NCI-H2081 (cell line): ENCODE results near the gene FGF21.
"Not testable (repeated sequence)": the region's sequence is repeated elsewhere in the genome, so short reads cannot be mapped to it uniquely, and the experiment has no call there.

ENCODE experiments used
- DNase-seq, 2 experiments: peaks; one replicate each; lab custom pipeline; 2025; lab: John Stamatoyannopoulos, UW

The FGF21 gene

GRCh38 chr19:48751845-48752495 lies 3.4 kb upstream of the FGF21 start:
- DNase-seq, result peak in 1 of 2 experiments; percentile 11

DNA sequence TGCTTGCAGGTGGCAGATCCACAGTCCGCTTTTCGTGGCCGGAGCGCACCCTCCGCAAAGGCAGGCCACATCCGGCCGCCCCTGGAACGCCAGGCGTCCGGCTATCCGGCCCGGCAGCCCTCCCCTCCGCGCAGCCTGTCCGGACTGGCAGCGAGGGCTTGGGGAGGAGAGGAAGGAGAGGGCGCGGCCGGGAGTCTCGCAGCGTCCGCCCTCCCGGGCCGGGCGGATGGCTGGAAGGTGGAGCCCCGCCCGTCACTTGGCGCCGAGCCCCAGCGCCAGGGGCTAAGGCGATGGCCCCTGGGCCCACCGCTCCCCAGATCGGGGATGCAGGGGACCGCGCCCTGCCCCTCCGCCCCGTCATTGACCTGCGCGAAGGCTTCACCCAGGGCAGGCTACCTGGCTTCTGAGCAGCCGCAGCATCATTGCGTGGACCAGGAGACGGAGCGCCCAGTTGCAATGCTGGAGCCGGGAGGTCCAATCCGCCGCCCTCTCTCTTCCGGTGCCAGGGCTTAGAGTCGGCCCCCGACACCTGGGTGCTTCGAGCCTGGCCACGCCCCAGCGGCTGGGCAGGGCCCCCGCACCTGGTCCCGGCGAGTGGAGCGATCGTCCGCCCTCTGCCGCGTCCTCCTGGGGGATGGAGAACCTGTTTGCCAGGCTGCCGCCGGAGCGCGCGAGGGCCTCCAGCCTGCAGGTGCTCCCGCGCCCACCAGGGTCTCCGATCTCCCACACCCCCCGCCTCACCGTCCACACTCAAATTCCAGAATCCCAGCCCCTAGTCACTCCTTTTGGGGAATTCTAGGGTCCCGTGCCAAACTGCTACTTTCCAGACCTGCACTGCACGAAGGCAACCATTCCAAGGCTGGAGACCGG lies 2.6 kb upstream of the FGF21 start, which contains the start of gene FUT1:
Gene FUT1, minus strand, starts transcription at position 146 of the 870 bp plus-strand sequence. CDS start 1,360 bp downstream, outside the sequence.
- DNase-seq, result peak; percentile 92 to 93

- DNase-seq, result no peak
Measured at GRCh38 chr19:48755787-48756186, 463 bp downstream of the FGF21 start.

GRCh38 chr19:48756212-48756611 lies 888 bp downstream of the FGF21 start:
- no peak for DNase-seq

DNA sequence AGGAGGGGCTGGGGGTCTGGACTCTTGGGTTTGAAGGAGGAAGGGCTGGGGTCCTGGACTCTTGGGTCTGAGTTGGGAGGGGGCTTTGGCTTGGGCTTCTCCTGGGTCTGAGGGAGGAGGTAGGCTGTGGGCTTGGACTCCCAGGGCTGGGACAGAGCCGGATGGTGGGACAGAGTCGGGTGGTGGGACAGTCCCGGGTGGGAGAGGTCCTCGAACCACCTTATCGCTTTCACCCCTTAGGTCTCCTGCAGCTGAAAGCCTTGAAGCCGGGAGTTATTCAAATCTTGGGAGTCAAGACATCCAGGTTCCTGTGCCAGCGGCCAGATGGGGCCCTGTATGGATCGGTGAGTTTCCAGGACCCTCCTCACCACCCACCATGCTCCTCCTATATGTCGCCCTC lies 1.4 kb downstream of the FGF21 start:
- DNase-seq, result no peak

DNA sequence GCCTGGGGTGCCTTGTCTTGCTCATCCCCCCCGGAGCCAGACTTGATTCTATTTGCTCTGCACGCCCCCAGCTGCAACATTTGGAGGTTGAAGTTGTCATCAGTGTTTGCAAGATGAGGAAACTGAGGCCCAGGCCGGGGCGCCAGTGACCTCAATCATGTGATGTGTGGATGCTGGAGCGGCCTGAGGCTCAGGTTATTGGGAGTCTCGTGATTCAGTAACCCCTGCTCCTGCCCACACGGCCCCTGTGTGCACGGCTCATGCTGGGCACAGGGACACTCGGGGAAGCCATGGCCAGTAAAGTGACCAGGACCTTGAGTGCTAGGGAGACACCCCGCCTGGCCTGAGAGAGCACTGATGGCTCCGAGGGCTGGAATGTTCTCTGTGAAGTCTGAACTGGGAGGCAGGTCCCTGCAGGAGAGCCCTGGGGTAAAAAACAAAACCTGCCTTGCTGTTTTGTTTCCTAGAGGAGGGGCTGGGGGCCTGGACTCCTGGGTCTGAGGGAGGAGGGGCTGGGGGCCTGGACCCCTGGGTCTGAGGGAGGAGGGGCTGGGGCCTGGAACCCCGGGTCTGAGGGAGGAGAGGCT lies 1.9 kb downstream of the FGF21 start:
- no peak for DNase-seq

GRCh38 chr19:48757741-48758144 lies 2.4 kb downstream of the FGF21 start:
- DNase-seq, result no peak

DNA sequence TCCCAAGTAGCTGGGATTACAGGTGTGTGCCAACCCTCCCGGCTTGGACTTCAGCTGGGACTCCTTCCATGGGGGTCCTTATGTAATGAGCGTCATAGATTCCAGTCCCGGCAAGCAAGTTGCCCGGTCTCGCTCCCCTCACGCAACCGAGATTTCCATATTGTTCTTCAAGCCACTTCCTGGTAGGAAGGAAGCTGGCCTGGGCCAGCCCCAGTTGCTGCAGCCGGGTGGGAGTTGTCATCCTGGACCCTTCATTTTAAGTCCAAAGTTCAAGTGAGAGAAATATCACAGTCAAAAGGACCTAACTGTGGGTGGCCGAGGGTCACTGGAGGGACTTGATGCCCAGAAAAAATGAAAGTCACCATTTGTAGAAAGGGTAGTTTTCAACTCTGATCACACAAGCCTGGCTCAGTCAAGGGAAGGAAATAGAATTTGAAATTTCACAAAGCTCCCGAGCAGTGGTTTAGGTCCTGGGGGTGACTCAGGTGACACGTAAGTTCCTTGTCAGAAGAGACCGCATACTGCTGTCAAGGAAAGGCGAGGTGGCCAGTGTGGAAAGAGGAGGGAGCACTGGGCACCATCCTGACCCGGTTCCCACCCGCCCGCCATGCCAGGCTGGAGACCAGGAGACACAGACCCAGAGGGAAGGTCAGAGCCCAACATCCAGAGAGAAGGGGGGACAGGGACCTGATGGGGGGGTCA lies 5.3 kb downstream of the FGF21 start:
- no peak for DNase-seq

DNA sequence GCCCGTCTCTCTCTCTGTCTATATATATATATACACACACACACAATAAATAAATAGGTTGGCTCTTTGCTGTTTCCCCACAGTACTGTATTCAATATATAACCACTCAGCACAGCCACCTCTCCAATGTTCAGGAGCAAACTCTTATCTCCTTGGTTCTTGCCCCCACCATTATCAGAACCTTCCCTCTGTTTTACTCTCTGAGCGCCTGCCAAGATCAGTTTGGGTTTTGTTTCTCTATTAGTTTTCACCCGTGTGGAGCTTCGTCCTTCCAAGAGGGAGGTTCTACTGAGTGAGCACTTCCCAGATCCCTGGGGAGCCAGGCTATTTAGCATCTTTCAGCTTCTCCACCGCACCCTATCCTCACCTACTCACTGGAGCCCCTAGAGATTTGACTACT lies 10.5 kb downstream of the FGF21 start:
- DNase-seq, result not testable (repeated sequence)

DNA sequence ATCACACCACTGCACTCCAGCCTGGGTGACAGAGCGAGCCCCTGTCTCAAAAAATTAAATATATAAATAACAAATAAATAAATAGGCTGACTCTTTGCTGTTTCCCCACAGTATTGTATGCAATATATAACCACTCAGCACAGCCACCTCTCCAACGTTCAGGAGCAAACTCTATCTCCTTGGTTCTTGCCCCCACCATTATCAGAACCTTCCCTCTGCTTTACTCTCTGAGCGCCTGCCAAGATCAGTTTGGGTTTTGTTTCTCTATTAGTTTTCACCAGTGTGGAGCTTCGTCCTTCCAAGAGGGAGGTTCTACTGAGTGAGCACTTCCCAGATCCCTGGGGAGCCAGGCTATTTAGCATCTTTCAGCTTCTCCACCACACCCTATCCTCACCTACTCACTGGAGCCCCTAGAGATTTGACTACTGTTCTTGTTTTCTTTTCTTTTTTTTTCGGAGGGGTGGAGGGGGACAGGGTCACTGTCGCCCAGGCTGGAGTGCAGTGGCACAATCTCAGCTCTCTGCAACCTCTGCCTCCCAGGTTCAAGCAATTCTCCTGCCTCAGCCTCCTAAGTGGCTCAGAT lies 12.9 kb downstream of the FGF21 start:
- not testable (repeated sequence) for DNase-seq

DNA sequence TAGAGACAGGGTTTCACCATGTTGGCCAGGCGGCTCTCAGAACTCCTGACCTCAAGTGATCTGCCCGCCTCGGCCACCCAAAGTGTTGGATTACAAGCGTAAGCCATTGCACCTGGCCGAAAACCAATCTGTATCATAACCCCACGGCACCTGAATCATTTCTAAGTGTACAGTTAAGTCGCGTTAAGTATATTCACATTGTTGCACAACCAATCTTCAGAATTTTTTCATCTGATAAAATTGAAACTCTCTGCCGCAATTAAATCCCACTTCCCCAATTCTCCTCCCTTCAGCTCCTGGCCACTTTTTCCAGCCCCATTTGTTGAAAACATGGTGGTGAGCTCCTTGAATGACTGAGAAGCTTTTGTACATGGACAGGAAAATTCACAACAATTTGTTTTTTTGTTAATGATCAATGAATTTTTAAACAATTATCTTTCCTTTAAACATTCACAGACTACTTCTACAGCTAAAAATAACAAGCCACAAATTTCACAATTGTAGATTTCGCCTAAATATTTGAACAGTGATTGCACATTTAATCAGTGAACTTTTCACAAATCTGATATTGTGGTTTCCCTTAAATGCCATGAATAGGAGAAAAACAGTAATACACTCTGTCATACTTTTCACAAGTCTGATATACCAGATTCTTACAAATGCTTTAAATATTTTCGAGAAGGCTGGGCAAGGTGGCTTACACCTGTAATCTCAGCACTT lies 13.8 kb downstream of the FGF21 start:
- DNase-seq, result no peak

DNA sequence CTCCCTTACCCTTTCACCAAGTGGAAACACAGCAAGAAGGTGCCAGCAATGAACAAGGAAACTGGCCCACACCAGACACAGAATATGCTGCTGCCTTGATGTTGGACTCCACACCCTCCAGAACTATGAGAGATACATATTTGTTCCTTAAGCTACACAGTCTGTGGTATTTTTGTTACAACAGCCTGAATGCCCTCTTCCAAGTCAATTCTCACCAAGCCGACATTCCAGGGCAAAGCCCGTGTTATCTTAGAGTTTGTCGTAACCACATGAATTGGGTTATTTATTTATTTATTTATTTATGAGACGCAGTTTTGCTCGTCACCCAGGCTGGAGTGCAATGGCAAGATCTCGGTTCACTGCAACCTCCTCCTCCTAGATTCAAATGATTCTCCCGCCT lies 14.9 kb downstream of the FGF21 start:
- DNase-seq, result no peak

GRCh38 chr19:48770734-48771472 lies 15.6 kb downstream of the FGF21 start:
- DNase-seq, result no peak

- DNase-seq, result no peak
Measured at GRCh38 chr19:48772503-48772953, 17.2 kb downstream of the FGF21 start.

DNA sequence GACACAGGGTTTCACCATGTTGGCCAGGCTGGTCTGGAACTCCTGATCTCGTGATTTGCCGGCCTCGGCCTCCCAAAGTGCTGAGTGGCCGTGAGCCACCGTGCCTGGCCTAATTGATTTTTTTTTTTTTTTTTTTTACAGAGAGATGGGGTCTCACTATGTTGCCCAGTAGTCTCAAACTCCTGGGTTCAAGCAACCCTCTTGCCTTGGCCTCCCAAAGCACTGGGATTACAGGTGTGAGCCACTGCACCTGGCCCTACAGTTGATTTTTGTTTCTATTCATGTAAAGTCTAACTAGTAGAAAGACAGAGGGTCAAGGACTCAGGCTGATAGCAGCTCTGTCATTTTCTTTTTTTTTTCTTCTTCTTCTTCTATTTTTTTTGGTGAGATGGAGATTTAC lies 21.8 kb downstream of the FGF21 start:
- DNase-seq, result no peak

DNA sequence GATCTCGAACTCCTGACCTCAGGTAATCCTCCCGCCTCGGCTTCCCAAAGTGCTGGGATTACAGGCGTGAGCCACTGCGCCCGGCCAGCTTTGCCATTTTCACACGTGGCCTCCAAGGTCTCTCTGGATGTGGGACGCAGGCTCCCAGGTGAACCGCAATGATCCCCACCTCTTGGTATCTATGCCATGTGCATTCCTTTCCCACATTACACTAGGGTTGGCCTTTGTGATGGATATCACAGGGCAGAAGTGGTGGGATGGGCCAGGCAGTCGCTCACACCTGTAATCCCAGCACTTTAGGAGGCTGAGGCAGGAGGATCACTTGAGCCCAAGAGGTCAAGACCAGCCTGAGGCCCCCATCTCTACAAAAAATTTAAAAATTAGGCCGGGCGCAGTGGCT lies 22.4 kb downstream of the FGF21 start:
- DNase-seq, result no peak

DNA sequence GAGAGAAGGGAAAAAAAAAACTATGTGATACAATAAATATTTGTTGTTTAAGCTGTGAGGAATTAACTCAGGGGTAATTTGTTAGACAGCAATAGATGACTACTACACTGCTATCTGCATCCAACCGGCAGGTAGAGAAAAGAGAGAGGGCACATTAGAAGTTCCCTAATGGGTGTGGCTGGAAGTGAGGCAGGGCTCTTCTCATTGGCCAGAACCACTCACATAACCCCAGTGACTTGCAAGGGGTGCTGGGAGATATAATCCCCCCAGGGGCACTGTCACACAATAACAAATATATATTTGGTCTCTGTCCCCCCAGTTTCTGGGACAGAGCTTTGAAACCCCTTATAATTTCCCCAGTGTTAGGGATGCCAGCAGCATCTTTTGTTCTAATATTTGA lies 24.3 kb downstream of the FGF21 start:
- no peak for DNase-seq

DNA sequence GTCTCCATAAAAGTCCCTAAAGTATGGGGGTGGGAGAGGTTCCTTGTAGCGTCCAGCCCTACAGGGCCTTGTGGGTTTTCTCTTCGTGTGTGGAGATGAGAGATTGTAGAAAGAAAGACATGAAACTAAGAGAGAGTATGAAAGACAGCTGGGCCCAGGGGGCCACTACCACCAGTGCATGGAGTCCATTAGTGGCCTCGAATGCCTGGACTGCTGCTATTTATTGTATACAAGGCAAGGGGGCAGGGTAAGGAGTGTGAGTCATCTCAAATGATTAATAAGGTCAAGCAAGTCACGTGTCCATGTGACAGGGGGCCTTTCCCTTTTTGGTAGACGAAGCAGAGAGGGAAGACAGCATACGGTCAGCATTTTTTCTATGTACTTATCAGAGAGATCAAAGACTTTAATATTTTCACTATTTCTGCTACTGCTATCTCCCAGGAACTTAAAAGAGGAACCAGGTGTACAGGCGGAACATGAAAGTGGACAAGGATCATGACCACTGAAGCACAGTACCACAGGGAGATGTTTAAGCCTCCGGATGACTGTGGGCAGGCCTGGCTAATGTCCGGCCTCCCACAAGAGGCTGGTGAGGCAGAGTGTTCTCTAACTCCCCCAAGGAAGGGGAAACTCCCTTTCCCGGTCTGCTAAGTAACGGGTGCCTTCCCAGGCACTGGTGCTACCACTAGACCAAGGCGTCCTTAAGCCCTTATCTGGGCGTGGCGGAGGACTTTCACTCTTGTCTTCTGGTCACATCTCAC lies 25.5 kb downstream of the FGF21 start:
- no peak for DNase-seq

- DNase-seq, result no peak
Measured at GRCh38 chr19:48784527-48784926, 29.2 kb downstream of the FGF21 start.

- DNase-seq, result not testable (repeated sequence)
Measured at GRCh38 chr19:48786422-48786821, 31.1 kb downstream of the FGF21 start.
